Daoy (cell line): Measurements from ENCODE around the gene FAM110C. TPM values are rescaled to one million over a fixed set of nuclear protein-coding genes. Genes with fewer than 3 reads are reported as not detected.
"Not testable (repeated sequence)": the region's sequence is repeated elsewhere in the genome, so short reads cannot be mapped to it uniquely, and the experiment has no call there.

Source experiments
- DNase-seq: peaks from one replicate; pipeline ENCODE4 v3.0.0-alpha.2; 2015; ENCODE audit warnings: low read depth
- total RNA-seq: library from RNA; depleted of rRNA; stranded (reverse); fragments of >200 nt; shearing (Covaris generic); gene quantifications from 2 replicates; pipeline ENCODE4 v1.2.3, GENCODE V29; 2014

Gene FAM110C
- total RNA-seq, 1 experiment from 2014 or later = 0.57 TPM

GRCh38 chr2:44748-45341, 1.5 kb downstream of the FAM110C start:
- no peak for DNase-seq

- no peak for DNase-seq
Measured at GRCh38 chr2:42788-43187, 3.5 kb downstream of the FAM110C start.

GRCh38 chr2:40465-40864, 5.8 kb downstream of the FAM110C start:
- no peak for DNase-seq

GRCh38 chr2:38155-38554, 8.2 kb downstream of the FAM110C start:
- DNase-seq = peak; percentile 92

GRCh38 chr2:36318-36717, 10.0 kb downstream of the FAM110C start:
- no peak for DNase-seq

- DNase-seq = no peak
Measured at GRCh38 chr2:35852-36251, 10.5 kb downstream of the FAM110C start.

GRCh38 chr2:33620-34019, 12.7 kb downstream of the FAM110C start:
- DNase-seq = peak; percentile 58

GRCh38 chr2:32068-32467, 14.2 kb downstream of the FAM110C start:
- DNase-seq = no peak

- no peak for DNase-seq
Measured at GRCh38 chr2:29253-29652, 17.1 kb downstream of the FAM110C start.

GRCh38 chr2:28406-28975, 17.8 kb downstream of the FAM110C start:
- no peak for DNase-seq

GRCh38 chr2:26891-27290, 19.4 kb downstream of the FAM110C start:
- DNase-seq = no peak

- no peak for DNase-seq
Measured at GRCh38 chr2:25543-25942, 20.8 kb downstream of the FAM110C start.

GRCh38 chr2:24591-24990, 21.7 kb downstream of the FAM110C start:
- DNase-seq = not testable (repeated sequence)

- no peak for DNase-seq
Measured at GRCh38 chr2:24107-24506, 22.2 kb downstream of the FAM110C start.

- no peak for DNase-seq
Measured at GRCh38 chr2:23283-23682, 23.0 kb downstream of the FAM110C start.

- not testable (repeated sequence) for DNase-seq
Measured at GRCh38 chr2:22244-22643, 24.1 kb downstream of the FAM110C start.

GRCh38 chr2:20259-20658, 26.0 kb downstream of the FAM110C start:
- not testable (repeated sequence) for DNase-seq

GRCh38 chr2:19505-19904, 26.8 kb downstream of the FAM110C start:
- no peak for DNase-seq

- DNase-seq = no peak
Measured at GRCh38 chr2:18402-19271, 27.7 kb downstream of the FAM110C start.

GRCh38 chr2:15916-16315, 30.4 kb downstream of the FAM110C start:
- peak; percentile 42 for DNase-seq

- DNase-seq = peak; percentile 66
Measured at GRCh38 chr2:11248-11941, 34.9 kb downstream of the FAM110C start.

GRCh38 chr2:10222-10875, 36.0 kb downstream of the FAM110C start:
- DNase-seq = no peak
